KBM-7 (cell line): ENCODE measurements around the gene RFPL3.
A peak's percentile ranks its signal among the peaks of the same experiment; 100 is the strongest.
"Not testable (repeated sequence)": the region's sequence is repeated elsewhere in the genome, so short reads cannot be mapped to it uniquely, and the experiment has no call there.

Experiments
- DNase-seq: peaks from one replicate; pipeline ENCODE4 v3.0.0-alpha.2; 2015
- in situ Hi-C: fragments of 300-500 bp; cut with MboI; formaldehyde crosslinking; loops from 2 replicates; pipeline ENCODE4 v1.14.3; 2020; ENCODE audit warnings: low sequenced_read_pairs, low pct_unique_long_range_greater_than_20kb, mixed read lengths

The RFPL3 gene

DNA sequence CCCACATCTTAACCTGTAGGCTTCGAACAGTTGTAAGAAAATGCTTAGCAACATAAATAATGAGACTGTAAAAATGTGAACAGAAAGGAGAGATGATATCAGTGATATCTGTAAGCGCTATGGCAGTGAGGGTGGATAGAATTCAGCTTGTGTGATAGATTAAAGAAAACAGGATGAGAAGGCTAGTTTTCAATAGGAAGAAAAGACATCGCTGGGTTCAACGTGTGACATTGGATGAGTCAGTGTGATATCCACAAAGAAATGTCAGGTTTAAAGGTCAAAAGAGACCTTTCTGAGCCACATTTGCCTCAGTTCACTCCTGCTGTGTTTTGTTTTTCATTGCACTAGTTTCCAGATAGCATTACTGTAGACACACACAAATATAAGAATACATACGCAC, 13.7 kb upstream of the RFPL3 start:
- no peak for DNase-seq
- in situ Hi-C loops: no loop called here

- in situ Hi-C loops: no loop called here
- no peak for DNase-seq
Measured at GRCh38 chr22:32348031-32348611, 9.5 kb upstream of the RFPL3 start.

DNA sequence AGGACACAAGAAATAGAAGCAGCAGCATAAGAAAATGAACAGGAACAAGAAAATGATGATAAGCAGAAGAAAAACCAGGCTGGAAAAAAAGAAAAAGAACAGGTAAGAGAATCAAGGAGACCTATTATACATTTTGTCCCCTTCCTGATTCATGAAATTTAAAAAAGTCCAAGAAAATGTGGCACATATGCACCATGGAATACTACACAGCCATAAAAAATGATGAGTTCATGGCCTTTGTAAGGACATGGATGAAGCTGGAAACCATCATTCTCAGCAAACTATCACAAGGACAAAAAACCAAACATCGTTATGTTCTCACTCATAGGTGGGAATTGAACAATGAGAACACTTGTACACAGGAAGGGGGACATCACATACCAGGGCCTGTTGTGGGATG, 5.8 kb upstream of the RFPL3 start:
- in situ Hi-C loops, DNase-seq: not testable (repeated sequence)

DNA sequence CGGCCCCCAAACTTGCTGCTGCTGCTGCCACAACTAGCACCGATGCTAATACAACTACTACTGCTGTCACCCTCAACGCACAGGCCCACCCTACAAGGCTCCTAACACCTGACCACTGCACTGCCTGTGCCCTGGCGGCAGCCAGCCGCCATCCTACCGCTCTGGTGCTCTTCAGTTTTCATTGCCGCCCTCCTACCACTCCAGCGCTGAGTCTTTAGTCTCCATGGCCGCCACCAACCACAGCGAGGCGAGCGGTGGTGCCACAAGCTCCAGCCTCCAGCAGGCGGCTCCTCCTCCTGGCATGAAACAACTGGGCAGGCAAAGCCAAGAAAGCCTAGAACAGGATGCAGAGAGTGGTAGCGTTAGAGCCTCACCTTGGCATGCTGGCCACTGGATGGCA, 5.0 kb upstream of the RFPL3 start:
- DNase-seq: no peak
- in situ Hi-C loops: no loop called here

DNA sequence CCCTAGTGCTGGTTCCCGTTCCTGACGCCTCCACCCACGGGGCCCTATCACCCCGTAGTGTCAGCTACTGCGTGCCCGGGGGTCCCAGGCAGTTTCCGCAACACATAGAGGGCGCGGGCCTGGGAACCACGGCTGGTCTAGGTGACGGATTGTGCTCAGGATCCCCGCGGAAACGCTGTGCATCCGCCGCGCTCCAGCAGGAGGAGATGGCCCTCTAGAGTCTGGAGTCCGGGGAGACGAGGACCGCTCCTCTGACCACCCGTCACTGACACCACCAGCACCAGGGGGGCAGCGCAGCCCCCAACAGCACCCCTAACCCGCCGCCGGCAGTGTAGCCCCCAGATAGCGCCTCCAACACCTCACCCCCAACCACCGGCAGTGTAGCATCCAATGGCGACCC, 4.4 kb upstream of the RFPL3 start:
- in situ Hi-C loops: no loop called here
- DNase-seq: no peak

DNA sequence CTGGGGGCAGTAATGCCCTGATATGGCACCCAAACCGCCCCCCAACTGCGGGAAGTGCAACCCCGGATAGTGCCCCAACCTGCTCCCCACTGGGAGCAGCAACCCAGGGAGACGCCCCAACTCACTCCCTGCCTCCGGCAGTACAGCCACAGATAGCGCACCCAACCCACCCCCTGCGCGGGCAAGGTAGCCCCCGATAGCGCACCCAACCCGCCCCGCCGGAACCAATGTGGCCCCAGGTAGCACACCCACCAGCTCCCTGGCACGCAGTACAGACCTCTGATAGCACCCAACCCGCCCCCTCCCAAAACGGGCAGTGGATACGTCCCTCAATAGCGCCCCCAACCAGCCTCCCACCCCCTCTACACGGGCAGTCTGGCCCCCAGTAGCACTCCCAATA, 3.8 kb upstream of the RFPL3 start:
- in situ Hi-C loops: no loop called here
- DNase-seq: no peak

DNA sequence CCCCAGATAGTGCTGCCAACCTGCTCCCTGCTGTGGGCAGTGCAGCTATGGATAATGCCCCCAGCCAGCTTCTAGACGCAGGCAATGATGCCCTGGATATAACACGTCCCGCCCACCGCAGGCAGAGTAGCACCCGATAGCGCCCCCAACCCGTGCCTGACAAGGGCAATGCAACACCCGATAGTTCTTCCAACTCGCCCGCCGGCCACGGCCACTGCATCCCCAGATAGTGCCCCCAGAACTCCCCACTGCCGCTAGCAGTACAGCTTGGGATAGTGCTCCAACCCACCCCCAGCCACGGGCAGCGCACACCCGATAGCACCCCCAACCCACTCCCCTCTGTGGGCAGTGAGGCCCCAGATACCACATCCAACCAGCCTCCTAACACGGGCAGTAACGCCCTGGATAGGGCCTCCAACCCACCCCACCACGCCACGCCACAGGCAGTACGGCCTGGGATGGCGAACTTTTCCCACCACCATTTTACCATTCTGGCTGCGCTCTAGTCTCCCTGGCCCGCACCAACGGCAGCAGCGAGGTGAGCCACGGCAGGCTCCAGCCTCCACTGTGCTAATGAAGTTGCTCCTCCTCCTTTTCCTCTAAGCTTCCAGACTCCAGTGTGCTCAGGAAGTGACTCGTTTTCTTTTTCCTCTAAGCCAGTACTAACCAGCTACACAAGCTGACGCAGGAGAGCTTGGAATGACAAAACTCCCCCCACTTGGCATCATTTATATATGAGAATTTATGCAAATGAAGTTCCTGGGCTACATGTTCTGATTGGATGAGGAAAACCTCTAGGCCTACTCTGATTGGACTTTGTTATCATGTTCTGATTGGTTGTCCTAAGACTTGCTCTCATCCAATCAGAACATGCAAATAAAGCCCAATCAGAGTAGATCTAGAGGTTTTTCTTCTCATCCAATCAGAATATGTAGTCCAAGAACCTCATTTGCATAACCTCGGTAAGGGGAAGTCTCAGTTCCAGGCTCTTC, 3.0 kb upstream of the RFPL3 start:
- DNase-seq: peak; percentile 11

GRCh38 chr22:32355760-32356159, 1.9 kb upstream of the RFPL3 start:
- DNase-seq: no peak
- in situ Hi-C loops: no loop called here

More for the DNA sequence above, 3.0 kb upstream of the RFPL3 start:
- in situ Hi-C loops: no loop called here

DNA sequence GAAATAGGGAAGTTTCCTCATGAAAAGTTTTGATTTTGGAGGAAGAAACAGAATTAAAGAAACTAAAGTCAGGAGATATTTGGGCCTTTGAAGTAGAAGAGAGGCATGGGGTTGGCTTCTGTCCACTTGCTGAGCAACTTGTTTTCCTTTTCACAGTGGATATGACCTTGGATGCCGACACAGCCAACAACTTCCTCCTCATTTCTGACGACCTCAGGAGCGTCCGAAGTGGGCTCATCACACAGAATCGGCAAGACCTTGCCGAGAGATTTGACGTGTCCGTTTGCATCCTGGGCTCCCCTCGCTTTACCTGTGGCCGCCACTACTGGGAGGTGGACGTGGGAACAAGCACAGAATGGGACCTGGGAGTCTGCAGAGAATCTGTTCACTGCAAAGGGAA, 2.4 kb downstream of the RFPL3 start:
- DNase-seq, in situ Hi-C loops: not testable (repeated sequence)

- DNase-seq: no peak
- in situ Hi-C loops: no loop called here
Measured at GRCh38 chr22:32361257-32361656, 3.6 kb downstream of the RFPL3 start.

GRCh38 chr22:32364210-32364609, 6.5 kb downstream of the RFPL3 start:
- in situ Hi-C loops: no loop called here
- DNase-seq: no peak

GRCh38 chr22:32375678-32376450, 18.2 kb downstream of the RFPL3 start:
- in situ Hi-C loops: no loop called here
- DNase-seq: no peak

GRCh38 chr22:32376681-32377080, 19.0 kb downstream of the RFPL3 start:
- no peak for DNase-seq
- in situ Hi-C loops: no loop called here

DNA sequence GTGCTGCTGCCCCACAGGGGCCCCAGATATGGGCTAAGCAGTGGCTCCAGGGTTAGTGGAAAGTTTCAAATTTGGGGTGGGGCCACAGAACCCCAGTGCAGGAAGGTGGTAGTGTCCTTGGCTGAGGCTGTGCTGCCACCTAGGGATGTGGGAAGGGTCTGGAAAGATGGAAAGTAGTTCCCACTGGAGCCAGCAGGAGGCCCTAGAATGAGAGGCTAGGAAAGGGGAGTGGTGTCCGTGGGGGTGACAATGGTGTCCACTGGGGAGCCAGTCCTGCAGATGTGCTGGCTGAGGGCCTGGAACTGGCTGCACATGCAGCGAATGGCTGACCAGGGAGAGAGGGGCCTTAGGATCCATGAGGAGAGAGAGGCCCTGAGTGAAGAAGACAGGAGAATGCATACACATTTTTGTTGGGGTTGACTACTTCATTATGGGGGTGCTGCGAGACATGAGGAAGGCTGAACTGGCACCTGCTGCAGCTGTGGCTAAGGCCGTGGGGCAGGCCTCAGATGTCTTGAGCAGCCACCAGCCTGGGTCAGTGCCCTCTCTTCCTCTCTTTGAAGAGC, 21.1 kb downstream of the RFPL3 start:
- in situ Hi-C loops: no loop called here
- DNase-seq: peak; percentile 65

GRCh38 chr22:32380991-32381390, 23.3 kb downstream of the RFPL3 start:
- no peak for DNase-seq
- in situ Hi-C loops: no loop called here

- in situ Hi-C loops: no loop called here
- DNase-seq: no peak
Measured at GRCh38 chr22:32385681-32386080, 28.0 kb downstream of the RFPL3 start.

GRCh38 chr22:32389685-32390084, 32.0 kb downstream of the RFPL3 start:
- in situ Hi-C loops: no loop called here
- DNase-seq: peak; percentile 39

GRCh38 chr22:32395107-32395506, 37.4 kb downstream of the RFPL3 start:
- in situ Hi-C loops: no loop called here
- DNase-seq: no peak

- in situ Hi-C loops: no loop called here
- DNase-seq: no peak
Measured at GRCh38 chr22:32396255-32396654, 38.6 kb downstream of the RFPL3 start.

DNA sequence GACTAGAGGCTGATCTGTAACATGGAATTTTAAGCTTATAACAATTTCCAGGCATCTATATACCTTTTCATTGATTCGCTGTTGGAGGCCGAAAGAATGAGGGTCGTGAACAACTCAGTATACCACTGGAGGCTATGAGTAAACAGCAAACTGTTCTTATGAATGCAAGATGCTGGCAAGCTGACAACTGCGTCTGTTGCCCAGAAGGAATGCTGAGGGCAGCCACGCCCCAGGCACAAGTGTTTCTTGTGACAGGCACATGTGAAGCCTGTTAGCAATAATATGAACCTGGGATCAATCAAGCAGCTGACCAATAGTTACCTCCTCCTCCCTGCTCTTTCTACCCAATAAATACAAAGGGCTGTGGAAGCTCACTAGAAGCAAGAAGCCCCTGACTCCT, 39.1 kb downstream of the RFPL3 start:
- no peak for DNase-seq
- in situ Hi-C loops: no loop called here
